NCI-H128 (cell line): ENCODE data around the gene ARL15.

Experiments used
- DNase-seq: peaks from one replicate; lab custom pipeline; 2025; ENCODE audit not compliant: unreplicated experiment; lab: John Stamatoyannopoulos, UW

The ARL15 gene

GRCh38 chr5:54254482-54255198 is 55.7 kb downstream of the ARL15 start:
- DNase-seq: no peak

- DNase-seq: no peak
Measured at GRCh38 chr5:54251981-54252380, 58.4 kb downstream of the ARL15 start.

- no peak for DNase-seq
Measured at GRCh38 chr5:54249210-54250028, 61.0 kb downstream of the ARL15 start.

GRCh38 chr5:54247226-54247625 is 63.1 kb downstream of the ARL15 start:
- no peak for DNase-seq

- no peak for DNase-seq
Measured at GRCh38 chr5:54243483-54244080, 66.8 kb downstream of the ARL15 start.

- no peak for DNase-seq
Measured at GRCh38 chr5:54242297-54242696, 68.1 kb downstream of the ARL15 start.

- no peak for DNase-seq
Measured at GRCh38 chr5:54234304-54234933, 76.0 kb downstream of the ARL15 start.

GRCh38 chr5:54230936-54231685 is 79.3 kb downstream of the ARL15 start:
- no peak for DNase-seq

GRCh38 chr5:54229041-54229780 is 81.2 kb downstream of the ARL15 start:
- DNase-seq: no peak

- no peak for DNase-seq
Measured at GRCh38 chr5:54227759-54228158, 82.6 kb downstream of the ARL15 start.

- DNase-seq: no peak
Measured at GRCh38 chr5:54227109-54227508, 83.3 kb downstream of the ARL15 start.

GRCh38 chr5:54226215-54226614 is 84.2 kb downstream of the ARL15 start:
- DNase-seq: no peak

- DNase-seq: no peak
Measured at GRCh38 chr5:54224103-54224826, 86.1 kb downstream of the ARL15 start.

GRCh38 chr5:54222336-54222735 is 88.0 kb downstream of the ARL15 start:
- no peak for DNase-seq

- no peak for DNase-seq
Measured at GRCh38 chr5:54221135-54221534, 89.2 kb downstream of the ARL15 start.

- no peak for DNase-seq
Measured at GRCh38 chr5:54220230-54221040, 89.9 kb downstream of the ARL15 start.

GRCh38 chr5:54217826-54218503 is 92.4 kb downstream of the ARL15 start:
- DNase-seq: peak; percentile 10

GRCh38 chr5:54215233-54215736 is 95.1 kb downstream of the ARL15 start:
- DNase-seq: no peak
